Kidney glomerular epithelial cell (primary cell): ENCODE results near the gene PEX6.

ENCODE experiments used
- DNase-seq: peaks from one replicate; lab custom pipeline; 2025; lab: John Stamatoyannopoulos, UW

PEX6 gene

GRCh38 chr6:42935322-42935721 is 43.7 kb downstream of the PEX6 start:
- no peak for DNase-seq

GRCh38 chr6:42933205-42933604 is 45.8 kb downstream of the PEX6 start:
- no peak for DNase-seq

- no peak for DNase-seq
These were observed 46.6 kb downstream of the PEX6 start for GRCh38 chr6:42932412-42932811.

GRCh38 chr6:42929821-42930360 is 49.1 kb downstream of the PEX6 start:
- DNase-seq, result peak; percentile 84

- peak; percentile 96 for DNase-seq
These were observed 49.8 kb downstream of the PEX6 start, which contains the start of gene CNPY3 for GRCh38 chr6:42928986-42929820. TSS of gene CNPY3 (plus strand) at chr6:42929480. CDS start at chr6:42929571, 91 bp downstream.

- no peak for DNase-seq
These were observed 53.6 kb downstream of the PEX6 start for GRCh38 chr6:42925248-42925857.

GRCh38 chr6:42923666-42924065 is 55.3 kb downstream of the PEX6 start:
- DNase-seq, result no peak

- no peak for DNase-seq
These were observed 57.2 kb downstream of the PEX6 start for GRCh38 chr6:42921801-42922200.

GRCh38 chr6:42916288-42916687 is 62.7 kb downstream of the PEX6 start:
- no peak for DNase-seq

- no peak for DNase-seq
These were observed 63.2 kb downstream of the PEX6 start, which contains the start of gene PTCRA for GRCh38 chr6:42915732-42916131. TSS of gene PTCRA (plus strand) at chr6:42916053. CDS start at chr6:42916070, 17 bp downstream.

- DNase-seq, result peak; percentile 17
These were observed 64.4 kb downstream of the PEX6 start for GRCh38 chr6:42914546-42914945.
